GM18870 (cell line): Measurements from ENCODE around the gene PDE8A.

Experiments
- ATAC-seq: cut with Tn5 transposase; IDR thresholded peaks from one replicate; pipeline ENCODE4 v1.9.1; 2021; ENCODE audit warnings: moderate library complexity; ENCODE audit not compliant: unreplicated experiment

The PDE8A gene

GRCh38 chr15:85116925-85117646 is 135.4 kb downstream of the PDE8A start:
- ATAC-seq: no peak

GRCh38 chr15:85118173-85118572 is 136.5 kb downstream of the PDE8A start:
- no peak for ATAC-seq

GRCh38 chr15:85118581-85118980 is 136.9 kb downstream of the PDE8A start:
- no peak for ATAC-seq

GRCh38 chr15:85120351-85121113 is 138.9 kb downstream of the PDE8A start:
- ATAC-seq: no peak

- no peak for ATAC-seq
Observed at GRCh38 chr15:85124173-85124572, 142.5 kb downstream of the PDE8A start.

GRCh38 chr15:85125056-85125661 is 143.5 kb downstream of the PDE8A start:
- ATAC-seq: no peak

GRCh38 chr15:85128621-85129020 is 147.0 kb downstream of the PDE8A start:
- no peak for ATAC-seq

GRCh38 chr15:85129881-85130280 is 148.2 kb downstream of the PDE8A start:
- no peak for ATAC-seq

GRCh38 chr15:85131915-85132314 is 150.3 kb downstream of the PDE8A start:
- ATAC-seq: no peak

- no peak for ATAC-seq
Observed at GRCh38 chr15:85133709-85134108, 152.1 kb downstream of the PDE8A start.

GRCh38 chr15:85137489-85138168 is 156.0 kb downstream of the PDE8A start:
- ATAC-seq: no peak

GRCh38 chr15:85139391-85139790 is 157.7 kb downstream of the PDE8A start:
- ATAC-seq: no peak

GRCh38 chr15:85141726-85142125 is 160.1 kb downstream of the PDE8A start:
- ATAC-seq: no peak

GRCh38 chr15:85142312-85142711 is 160.7 kb downstream of the PDE8A start:
- ATAC-seq: no peak

- ATAC-seq: no peak
Observed at GRCh38 chr15:85149465-85150129, 167.9 kb downstream of the PDE8A start.

- no peak for ATAC-seq
Observed at GRCh38 chr15:85150130-85150480, 168.4 kb downstream of the PDE8A start.

GRCh38 chr15:85151145-85151544 is 169.5 kb downstream of the PDE8A start:
- no peak for ATAC-seq

- no peak for ATAC-seq
Observed at GRCh38 chr15:85151861-85152260, 170.2 kb downstream of the PDE8A start.

- ATAC-seq: no peak
Observed at GRCh38 chr15:85154061-85154460, 172.4 kb downstream of the PDE8A start.

- no peak for ATAC-seq
Observed at GRCh38 chr15:85155360-85155759, 173.7 kb downstream of the PDE8A start.

GRCh38 chr15:85155857-85156256 is 174.2 kb downstream of the PDE8A start:
- no peak for ATAC-seq
